ENCODE measurements around the gene RFX1.

RFX1 gene

DNA sequence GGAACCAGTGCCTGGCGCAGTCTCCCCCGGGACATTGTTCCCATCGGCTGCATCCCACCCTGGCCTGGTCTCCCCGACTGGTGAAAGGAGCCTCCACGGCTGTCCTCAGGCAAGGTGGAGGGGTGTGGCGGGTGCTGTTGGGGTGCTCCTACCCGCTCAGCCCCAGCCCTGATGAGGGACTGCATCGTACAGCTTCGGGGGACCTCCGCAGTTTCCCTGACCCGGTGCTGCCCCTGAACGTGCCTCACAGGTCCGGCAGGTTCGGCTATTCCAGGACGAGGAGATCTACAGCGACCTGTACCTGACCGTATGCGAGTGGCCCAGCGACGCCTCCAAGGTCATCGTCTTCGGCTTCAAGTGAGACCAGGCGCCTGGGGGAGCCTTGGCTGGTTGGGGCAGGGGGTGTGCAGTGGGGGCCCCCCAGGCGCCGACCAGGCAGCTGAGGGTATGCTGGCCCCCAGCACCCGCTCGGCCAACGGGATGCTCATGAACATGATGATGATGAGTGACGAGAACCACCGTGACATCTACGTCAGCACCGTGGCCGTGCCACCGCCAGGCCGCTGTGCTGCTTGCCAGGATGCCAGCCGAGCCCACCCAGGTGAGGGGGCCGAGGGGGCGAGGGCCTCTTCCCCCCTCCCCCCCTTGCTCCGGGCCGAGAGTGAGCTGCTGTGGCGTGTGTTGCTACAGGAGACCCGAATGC, 50.3 kb downstream of the RFX1 start:
- Mint-ChIP-seq H3K27me3 (ENCODE audit: low read depth) (no peaks in the 10 kb centered on the region), H3K27ac (no peak overlapping the region), H3K36me3 (ENCODE audit: low read depth) (peaks cover 18% of the 10 kb centered on the region), H3K4me3 (no peak overlapping the region), H3K9me3 (no peaks in the 10 kb centered on the region), H3K4me1 (peaks cover 4% of the 10 kb centered on the region)
- TF ChIP-seq, protein P1, sequence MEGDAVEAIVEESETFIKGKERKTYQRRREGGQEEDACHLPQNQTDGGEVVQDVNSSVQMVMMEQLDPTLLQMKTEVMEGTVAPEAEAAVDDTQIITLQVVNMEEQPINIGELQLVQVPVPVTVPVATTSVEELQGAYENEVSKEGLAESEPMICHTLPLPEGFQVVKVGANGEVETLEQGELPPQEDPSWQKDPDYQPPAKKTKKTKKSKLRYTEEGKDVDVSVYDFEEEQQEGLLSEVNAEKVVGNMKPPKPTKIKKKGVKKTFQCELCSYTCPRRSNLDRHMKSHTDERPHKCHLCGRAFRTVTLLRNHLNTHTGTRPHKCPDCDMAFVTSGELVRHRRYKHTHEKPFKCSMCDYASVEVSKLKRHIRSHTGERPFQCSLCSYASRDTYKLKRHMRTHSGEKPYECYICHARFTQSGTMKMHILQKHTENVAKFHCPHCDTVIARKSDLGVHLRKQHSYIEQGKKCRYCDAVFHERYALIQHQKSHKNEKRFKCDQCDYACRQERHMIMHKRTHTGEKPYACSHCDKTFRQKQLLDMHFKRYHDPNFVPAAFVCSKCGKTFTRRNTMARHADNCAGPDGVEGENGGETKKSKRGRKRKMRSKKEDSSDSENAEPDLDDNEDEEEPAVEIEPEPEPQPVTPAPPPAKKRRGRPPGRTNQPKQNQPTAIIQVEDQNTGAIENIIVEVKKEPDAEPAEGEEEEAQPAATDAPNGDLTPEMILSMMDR (IDR thresholded peaks at IDR 0.05; ENCODE audit: unreplicated experiment in 3 of 3): no peak

GRCh38 chr19:13954185-13954584, 51.9 kb downstream of the RFX1 start:
- TF ChIP-seq, protein P1 (IDR thresholded peaks at IDR 0.05; ENCODE audit: unreplicated experiment in 3 of 3): no peak
- Mint-ChIP-seq H3K27me3 (ENCODE audit: low read depth) (no peaks in the 10 kb centered on the region), H3K4me3 (peak overlapping the region; percentile 91 to 94 (median 92)), H3K4me1 (peaks cover 4% of the 10 kb centered on the region), H3K27ac (no peak overlapping the region), H3K36me3 (ENCODE audit: low read depth) (peaks cover 15% of the 10 kb centered on the region), H3K9me3 (no peaks in the 10 kb centered on the region)

- peaks cover 4% of the 10 kb centered on the region for H3K4me1 Mint-ChIP-seq
- TF ChIP-seq, protein P1 (IDR thresholded peaks at IDR 0.05; ENCODE audit: unreplicated experiment in 3 of 3): no peak
- H3K27me3 Mint-ChIP-seq (ENCODE audit: low read depth): no peaks in the 10 kb centered on the region
- H3K36me3 Mint-ChIP-seq (ENCODE audit: low read depth): peaks cover 7% of the 10 kb centered on the region
- H3K4me3 Mint-ChIP-seq: peak overlapping the region; percentile 91 to 94 (median 92)
- H3K9me3 Mint-ChIP-seq: no peaks in the 10 kb centered on the region
- H3K27ac Mint-ChIP-seq: peak overlapping the region; percentile 71 to 88 (median 82)
Measured at GRCh38 chr19:13952931-13953531, 53.1 kb downstream of the RFX1 start.

GRCh38 chr19:13952154-13952930, 53.8 kb downstream of the RFX1 start, which contains the start of gene DCAF15:
Gene DCAF15 (plus strand): TSS chr19:13952509. CDS start chr19:13952513, 4 bp downstream.
- TF ChIP-seq, protein P1 (IDR thresholded peaks at IDR 0.05; ENCODE audit: unreplicated experiment in 3 of 3): no peak
- peak within 1 kb of the TSS; percentile 93 to 97 (median 94) for H3K4me3 Mint-ChIP-seq
- H3K27ac Mint-ChIP-seq: peak within 1 kb of the TSS; percentile 73 to 98 (median 96)
- peaks cover 6% of the 10 kb centered on the region for H3K36me3 Mint-ChIP-seq (ENCODE audit: low read depth)
- peaks cover 4% of the 10 kb centered on the region for H3K4me1 Mint-ChIP-seq
- no peaks in the 10 kb centered on the region for H3K27me3 Mint-ChIP-seq (ENCODE audit: low read depth)
- H3K9me3 Mint-ChIP-seq: no peaks in the 10 kb centered on the region

DNA sequence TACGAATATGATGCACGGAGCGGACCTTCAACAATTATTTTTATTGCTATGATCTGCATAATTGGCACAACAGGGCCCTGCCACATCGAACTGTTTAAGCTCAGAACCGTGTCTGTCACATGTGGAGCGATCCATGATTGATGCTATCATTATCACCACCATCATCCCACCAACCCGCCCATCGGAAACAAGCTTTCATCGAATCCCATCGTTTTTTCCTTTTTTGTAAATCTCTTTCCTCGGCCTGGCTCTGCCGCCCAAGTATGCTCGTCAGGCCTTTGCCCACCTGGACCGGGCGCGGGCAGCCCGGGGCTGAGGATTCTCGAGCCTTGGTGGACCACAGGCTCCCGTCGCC, 54.3 kb downstream of the RFX1 start:
- H3K27me3 Mint-ChIP-seq (ENCODE audit: low read depth): no peaks in the 10 kb centered on the region
- no peaks in the 10 kb centered on the region for H3K9me3 Mint-ChIP-seq
- TF ChIP-seq, protein P1 (IDR thresholded peaks at IDR 0.05; ENCODE audit: unreplicated experiment in 3 of 3): no peak
- peaks cover 4% of the 10 kb centered on the region for H3K4me1 Mint-ChIP-seq
- peak overlapping the region; percentile 73 to 98 (median 96) for H3K27ac Mint-ChIP-seq
- peak overlapping the region; percentile 93 to 97 (median 94) for H3K4me3 Mint-ChIP-seq
- H3K36me3 Mint-ChIP-seq (ENCODE audit: low read depth): peaks cover 3% of the 10 kb centered on the region
